HepG2 (cell line): Measurements from ENCODE around the gene COX8C. TPM values are rescaled to one million over a fixed set of nuclear protein-coding genes. Genes with fewer than 3 reads are reported as not detected.

ENCODE experiments used
- ATAC-seq: fragments of 200-7000 bp; cut with Tn5 transposase; 3 replicates; pipeline ENCODE4 v1.9.1; 2020; ENCODE audit warnings: mild to moderate bottlenecking, moderate library complexity
- BruUV-seq: library from RNA; stranded (reverse); fragments of 400-500 nt; replicated peaks from 2 replicates; lab custom pipeline; 2021; lab: Mats Ljungman, UMichigan
- CTCF ChIA-PET: fragments of 300-600 bp; formaldehyde crosslinking; extraction: SDS; loops from one replicate; lab custom pipeline; 2021; ENCODE audit warnings: low total read pairs, inconsistent platforms, low intra/inter-chr PET ratio; lab: Yijun Ruan, JAX
- POLR2A ChIA-PET: fragments of 350-600 bp; sonication (Branson Sonifier 250); formaldehyde crosslinking; loops from one replicate; lab custom pipeline; 2020; ENCODE audit warnings: antibody characterized with exemption, inconsistent platforms; lab: Yijun Ruan, JAX
- DNase-seq: peaks from one replicate; pipeline ENCODE4 v3.0.0-alpha.2; 2015; ENCODE audit warnings: low spot score
- FAIRE-seq: peaks from 3 replicates; lab custom pipeline; 2011; peaks lifted over from hg19 to GRCh38; lab: Jason Lieb, UNC
- H2AFZ ChIP-seq: one replicate; pipeline ENCODE4 v1.6.1; 2011; ENCODE audit warnings: low read length, inconsistent platforms
- H3K27ac ChIP-seq: fragments of 300-600 bp; 3 replicates; pipeline ENCODE4 v1.8.0; 2011; ENCODE audit warnings: mixed run types, mild to moderate bottlenecking, mixed read lengths, low read length, inconsistent platforms; ENCODE audit not compliant: insufficient read depth; ENCODE audit errors: extremely low read length
- H3K27me3 ChIP-seq, 2 experiments: fragments of 200-600 bp in 1 of 2; 2 replicates in 1 of 2; 3 replicates in 1 of 2; pipeline versions ENCODE4 v1.6.0 to v1.8.0; 2011; ENCODE audit warnings: low read length in 2 of 2, mild to moderate bottlenecking in 2 of 2, moderate library complexity in 2 of 2, inconsistent platforms in 1 of 2; ENCODE audit not compliant: insufficient read depth in 2 of 2, control insufficient read depth in 1 of 2
- H3K36me3 ChIP-seq, 2 experiments: fragments of 200-600 bp in 1 of 2; replicated peaks in 1 of 2; 2 replicates in 1 of 2; 3 replicates in 1 of 2; pipeline versions ENCODE4 v1.5.1 to v1.8.0; 2011; ENCODE audit warnings: low read length in 2 of 2, inconsistent platforms in 1 of 2; ENCODE audit not compliant: insufficient read depth in 2 of 2, control insufficient read depth in 1 of 2
- H3K4me1 ChIP-seq: 2 replicates; pipeline ENCODE4 v1.5.1; 2012; ENCODE audit warnings: low read length, inconsistent platforms; ENCODE audit not compliant: insufficient read depth
- H3K4me2 ChIP-seq: 2 replicates; pipeline ENCODE4 v1.6.0; 2011; ENCODE audit warnings: low read depth, low read length, inconsistent platforms
- H3K4me3 ChIP-seq, 3 experiments: fragments of 200-600 bp in 1 of 3; sonication (generic), shearing (Covaris generic) in 1 of 3; replicated peaks in 1 of 3; 2 replicates each; pipeline ENCODE4 v1.5.1; 2011 to 2016; ENCODE audit warnings: low read length in 3 of 3, inconsistent platforms in 2 of 3, low read depth in 2 of 3, mild to moderate bottlenecking in 2 of 3, control low read depth in 1 of 3, mixed read lengths in 1 of 3; ENCODE audit not compliant: insufficient read depth in 1 of 3
- H3K79me2 ChIP-seq: one replicate; pipeline ENCODE4 v1.6.1; 2011; ENCODE audit warnings: low read length, inconsistent platforms; ENCODE audit not compliant: insufficient read depth
- H3K9ac ChIP-seq: 2 replicates; pipeline ENCODE4 v1.6.0; 2011; ENCODE audit warnings: mild to moderate bottlenecking, low read depth, low read length, inconsistent platforms; ENCODE audit not compliant: insufficient read depth
- H3K9me3 ChIP-seq: 2 replicates; pipeline ENCODE4 v1.5.1; 2012; ENCODE audit warnings: mild to moderate bottlenecking, low read length
- H4K20me1 ChIP-seq: 2 replicates; pipeline ENCODE4 v1.6.0; 2011; ENCODE audit warnings: inconsistent platforms, mild to moderate bottlenecking, low read length, moderate library complexity; ENCODE audit not compliant: insufficient read depth
- FLYWCH1 ChIP-seq: sonication (generic); formaldehyde crosslinking; IDR thresholded peaks from 2 replicates; pipeline ENCODE4 v1.8.1; 2023; ENCODE audit warnings: mild to moderate bottlenecking, missing genetic modification reagents
- KLF6 ChIP-seq: IDR thresholded peaks from 2 replicates; pipeline ENCODE4 v1.8.0; 2016; ENCODE audit warnings: missing biosample characterization, missing genetic modification reagents
- ZNF598 ChIP-seq: sonication (generic); formaldehyde crosslinking; IDR thresholded peaks from 2 replicates; pipeline ENCODE4 v1.5.1; 2020; ENCODE audit warnings: mild to moderate bottlenecking, missing genetic modification reagents, borderline replicate concordance
- ZNF883 ChIP-seq: sonication (generic); formaldehyde crosslinking; IDR thresholded peaks from 2 replicates; pipeline ENCODE4 v1.5.1; 2020; ENCODE audit warnings: mild to moderate bottlenecking, missing genetic modification reagents; ENCODE audit errors: not compliant biosample characterization
- WGBS: methylation state at CpG from one replicate; pipeline ENCODE4 v1.1.6; 2017; ENCODE audit warnings: low lambda C conversion rate; 5-methylcytosine and 5-hydroxymethylcytosine counted together
- in situ Hi-C: cut with HindIII; loops from 2 replicates; pipeline ENCODE4 v1.10.0; 2017; ENCODE audit warnings: low pct_unique_long_range_greater_than_20kb; ENCODE audit not compliant: extremely low pct_ligation_motif_present
- intact Hi-C: fragments of 100-400 bp; cut with micrococcal nuclease; formaldehyde crosslinking; loops from one replicate; pipeline ENCODE4 v1.10.0; 2022; ENCODE audit not compliant: unreplicated experiment
- polyA plus RNA-seq, 8 experiments: library from polyadenylated mRNA; depleted of rRNA in 3 of 8; stranded (reverse) in 7 of 8; unstranded in 1 of 8; fragments of >200 nt; fragmentation: Illumina TruSeq in 4 of 8; extraction: Trizol in 4 of 8; gene quantifications; 2 replicates each; pipeline versions ENCODE4 v1.2.1 to v1.2.3, GENCODE V29; 2011 to 2016; ENCODE audit warnings: low read depth in 4 of 8, missing spikeins in 1 of 8, mixed read lengths in 1 of 8; ENCODE audit not compliant: insufficient read depth in 1 of 8
- total RNA-seq, 5 experiments: library from RNA; depleted of rRNA; stranded (reverse); fragments of >200 nt; fragmentation: Illumina TruSeq; extraction: Trizol; gene quantifications; 2 replicates each; pipeline ENCODE4 v1.2.3, GENCODE V29; 2016; ENCODE audit warnings: low read depth in 1 of 5
- TF ChIP-seq, protein P1 (sequence below): sonication (generic); formaldehyde crosslinking; IDR thresholded peaks from 2 replicates; pipeline ENCODE4 v1.4.0; 2020; ENCODE audit warnings: missing genetic modification reagents, borderline replicate concordance
- TF ChIP-seq, protein P2 (sequence below): sonication (generic); formaldehyde crosslinking; IDR thresholded peaks from 2 replicates; pipeline ENCODE4 v1.5.0; 2020; ENCODE audit warnings: missing genetic modification reagents, mild to moderate bottlenecking, borderline replicate concordance

Gene COX8C
- total and polyA plus RNA-seq, 2 of the 13 experiments (the other 11 are each of a cell fraction or from before 2014, with no cell fraction given), result not detected

DNA sequence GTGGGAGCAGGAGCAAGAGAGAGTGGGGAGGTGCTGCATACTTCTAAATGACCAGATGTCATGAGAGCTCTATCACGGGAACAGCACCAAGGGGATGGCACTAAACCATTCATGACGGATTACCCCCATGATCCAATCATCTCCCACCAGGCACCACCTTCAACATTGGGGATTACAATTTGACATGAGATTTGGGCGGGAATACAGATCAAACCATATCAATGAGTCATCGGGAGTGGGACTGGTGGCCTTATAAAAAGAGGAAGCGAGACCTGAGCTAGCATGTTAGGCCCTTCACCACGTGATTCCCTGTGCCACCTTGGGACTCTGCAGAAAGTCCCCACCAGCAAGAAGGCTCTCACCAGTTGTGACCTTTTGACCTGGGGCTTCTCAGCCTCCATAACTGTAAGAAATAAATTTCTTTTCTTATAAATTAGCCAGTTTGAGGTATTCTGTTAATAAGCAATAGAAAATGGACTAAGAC is 28.7 kb downstream of the COX8C start:
- in situ Hi-C loops, result no loop called here
- Histone ChIP-seq H3K4me3 (no peak overlapping the region), H3K27me3 (no peaks in the 10 kb centered on the region; a peak in 1 of 5 replicates), H3K4me2 (no peak overlapping the region), H3K4me1 (no peaks in the 10 kb centered on the region), H3K9me3 (no peaks in the 10 kb centered on the region), H3K79me2 (no peaks in the 10 kb centered on the region), H3K36me3 (no peaks in the 10 kb centered on the region), H4K20me1 (no peaks in the 10 kb centered on the region), H3K27ac (no peak overlapping the region), H3K9ac (no peak overlapping the region), H2AFZ (no peak overlapping the region)
- TF ChIP-seq, protein P1, sequence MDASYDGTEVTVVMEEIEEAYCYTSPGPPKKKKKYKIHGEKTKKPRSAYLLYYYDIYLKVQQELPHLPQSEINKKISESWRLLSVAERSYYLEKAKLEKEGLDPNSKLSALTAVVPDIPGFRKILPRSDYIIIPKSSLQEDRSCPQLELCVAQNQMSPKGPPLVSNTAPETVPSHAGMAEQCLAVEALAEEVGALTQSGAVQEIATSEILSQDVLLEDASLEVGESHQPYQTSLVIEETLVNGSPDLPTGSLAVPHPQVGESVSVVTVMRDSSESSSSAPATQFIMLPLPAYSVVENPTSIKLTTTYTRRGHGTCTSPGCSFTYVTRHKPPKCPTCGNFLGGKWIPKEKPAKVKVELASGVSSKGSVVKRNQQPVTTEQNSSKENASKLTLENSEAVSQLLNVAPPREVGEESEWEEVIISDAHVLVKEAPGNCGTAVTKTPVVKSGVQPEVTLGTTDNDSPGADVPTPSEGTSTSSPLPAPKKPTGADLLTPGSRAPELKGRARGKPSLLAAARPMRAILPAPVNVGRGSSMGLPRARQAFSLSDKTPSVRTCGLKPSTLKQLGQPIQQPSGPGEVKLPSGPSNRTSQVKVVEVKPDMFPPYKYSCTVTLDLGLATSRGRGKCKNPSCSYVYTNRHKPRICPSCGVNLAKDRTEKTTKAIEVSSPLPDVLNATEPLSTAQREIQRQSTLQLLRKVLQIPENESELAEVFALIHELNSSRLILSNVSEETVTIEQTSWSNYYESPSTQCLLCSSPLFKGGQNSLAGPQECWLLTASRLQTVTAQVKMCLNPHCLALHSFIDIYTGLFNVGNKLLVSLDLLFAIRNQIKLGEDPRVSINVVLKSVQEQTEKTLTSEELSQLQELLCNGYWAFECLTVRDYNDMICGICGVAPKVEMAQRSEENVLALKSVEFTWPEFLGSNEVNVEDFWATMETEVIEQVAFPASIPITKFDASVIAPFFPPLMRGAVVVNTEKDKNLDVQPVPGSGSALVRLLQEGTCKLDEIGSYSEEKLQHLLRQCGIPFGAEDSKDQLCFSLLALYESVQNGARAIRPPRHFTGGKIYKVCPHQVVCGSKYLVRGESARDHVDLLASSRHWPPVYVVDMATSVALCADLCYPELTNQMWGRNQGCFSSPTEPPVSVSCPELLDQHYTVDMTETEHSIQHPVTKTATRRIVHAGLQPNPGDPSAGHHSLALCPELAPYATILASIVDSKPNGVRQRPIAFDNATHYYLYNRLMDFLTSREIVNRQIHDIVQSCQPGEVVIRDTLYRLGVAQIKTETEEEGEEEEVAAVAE (CRISPR knock-in tag), result no peak
- no peak for TF ChIP-seq KLF6
- TF ChIP-seq, protein P2, sequence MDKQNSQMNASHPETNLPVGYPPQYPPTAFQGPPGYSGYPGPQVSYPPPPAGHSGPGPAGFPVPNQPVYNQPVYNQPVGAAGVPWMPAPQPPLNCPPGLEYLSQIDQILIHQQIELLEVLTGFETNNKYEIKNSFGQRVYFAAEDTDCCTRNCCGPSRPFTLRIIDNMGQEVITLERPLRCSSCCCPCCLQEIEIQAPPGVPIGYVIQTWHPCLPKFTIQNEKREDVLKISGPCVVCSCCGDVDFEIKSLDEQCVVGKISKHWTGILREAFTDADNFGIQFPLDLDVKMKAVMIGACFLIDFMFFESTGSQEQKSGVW (CRISPR knock-in tag), result no peak
- no peak for TF ChIP-seq FLYWCH1 (CRISPR knock-in tag)
- TF ChIP-seq ZNF598 (CRISPR knock-in tag), result no peak
- no peak for TF ChIP-seq ZNF883 (CRISPR knock-in tag)
- no TSS peak for BruUV-seq
- no peak for FAIRE-seq
- ChIA-PET CTCF (no interaction called here), POLR2A (no interaction called here)
- WGBS, result 10% methylated on average over 3 of the region's 6 CpGs
- ATAC-seq, result no peak
- intact Hi-C loops, result no loop called here
- no peak for DNase-seq
